ENCODE results near the gene CCL5.

Gene CCL5

DNA sequence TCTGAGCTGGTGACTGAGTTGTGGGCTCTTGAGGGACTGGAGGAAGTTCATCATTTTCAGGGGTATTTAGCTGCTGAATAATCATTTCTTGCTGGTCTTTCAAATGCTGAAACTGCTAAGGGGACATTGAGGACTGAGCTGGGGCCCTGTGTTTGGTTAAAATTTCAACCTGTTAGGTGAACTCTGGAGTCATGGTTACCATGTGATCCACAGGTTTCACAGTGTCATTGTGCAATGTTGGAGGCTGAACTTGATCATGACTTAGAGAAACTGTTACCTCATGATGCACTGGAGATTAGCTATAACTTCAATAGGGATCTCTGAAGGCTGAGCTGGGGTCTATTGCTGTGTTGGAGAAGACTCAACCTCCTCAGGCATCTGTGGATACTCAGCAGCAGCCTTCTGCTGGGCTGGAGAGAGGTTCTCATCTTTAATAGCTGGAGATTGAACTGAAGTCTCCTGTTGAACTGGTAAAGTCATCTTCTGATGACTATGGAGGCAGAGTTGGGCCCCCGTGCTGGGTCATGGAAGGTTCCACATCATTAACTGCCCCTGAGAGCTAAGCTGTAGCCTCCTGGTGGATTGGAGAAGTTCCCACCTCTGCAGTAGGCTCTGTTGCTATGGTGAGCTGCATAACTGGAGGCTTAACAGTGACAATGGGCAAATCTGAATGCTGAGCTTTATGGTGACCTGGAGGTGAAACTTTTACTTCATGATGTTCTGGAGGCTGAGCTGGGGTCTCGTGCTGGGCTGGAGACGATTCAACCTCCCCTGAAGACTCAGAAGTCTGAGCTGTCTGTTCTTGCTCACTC is 35.2 kb upstream of the CCL5 start:
- TF ChIP-seq, protein P1, sequence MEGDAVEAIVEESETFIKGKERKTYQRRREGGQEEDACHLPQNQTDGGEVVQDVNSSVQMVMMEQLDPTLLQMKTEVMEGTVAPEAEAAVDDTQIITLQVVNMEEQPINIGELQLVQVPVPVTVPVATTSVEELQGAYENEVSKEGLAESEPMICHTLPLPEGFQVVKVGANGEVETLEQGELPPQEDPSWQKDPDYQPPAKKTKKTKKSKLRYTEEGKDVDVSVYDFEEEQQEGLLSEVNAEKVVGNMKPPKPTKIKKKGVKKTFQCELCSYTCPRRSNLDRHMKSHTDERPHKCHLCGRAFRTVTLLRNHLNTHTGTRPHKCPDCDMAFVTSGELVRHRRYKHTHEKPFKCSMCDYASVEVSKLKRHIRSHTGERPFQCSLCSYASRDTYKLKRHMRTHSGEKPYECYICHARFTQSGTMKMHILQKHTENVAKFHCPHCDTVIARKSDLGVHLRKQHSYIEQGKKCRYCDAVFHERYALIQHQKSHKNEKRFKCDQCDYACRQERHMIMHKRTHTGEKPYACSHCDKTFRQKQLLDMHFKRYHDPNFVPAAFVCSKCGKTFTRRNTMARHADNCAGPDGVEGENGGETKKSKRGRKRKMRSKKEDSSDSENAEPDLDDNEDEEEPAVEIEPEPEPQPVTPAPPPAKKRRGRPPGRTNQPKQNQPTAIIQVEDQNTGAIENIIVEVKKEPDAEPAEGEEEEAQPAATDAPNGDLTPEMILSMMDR (IDR thresholded peaks at IDR 0.05; ENCODE audit: control extremely low read depth, extremely low read depth, low read depth, missing control alignments): no peak
- ChIA-PET POLR2A (no interaction called here), CTCF (interaction anchor here (1.0 to 3.9 kb wide), 13 partner anchors 9 to 568 kb away, joined by 3 to 17 read pairs (median 5); partner anchors contain the start of gene RDM1)
- DNase-seq (ENCODE audit: extremely low spot score): no peak

DNA sequence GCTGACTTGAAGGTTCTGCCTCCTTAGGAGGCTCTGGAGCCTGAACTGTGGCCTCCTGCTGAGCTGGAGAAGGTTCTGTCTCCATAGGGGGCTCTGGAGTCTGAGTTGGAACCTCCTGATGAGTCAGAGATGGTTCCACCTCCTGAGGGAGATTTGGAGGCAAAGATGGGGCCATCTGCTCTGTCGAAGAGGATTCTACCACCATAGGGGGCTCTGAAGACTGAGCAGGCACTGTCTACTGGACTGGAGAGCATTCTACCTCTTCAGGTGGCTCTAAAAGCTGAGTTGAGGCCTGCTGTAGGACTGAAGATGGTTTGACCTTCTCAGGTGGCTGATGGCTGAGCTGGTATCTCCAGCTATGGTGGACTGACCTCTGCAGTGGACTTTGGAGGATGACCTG is 34.2 kb upstream of the CCL5 start:
- DNase-seq (ENCODE audit: extremely low spot score): no peak
- CTCF ChIA-PET: interaction anchor here (1.0 to 3.9 kb wide), 5 partner anchors 8 to 65 kb away, joined by 3 to 17 read pairs (median 5); partner anchors contain the start of gene RDM1
- POLR2A ChIA-PET: no interaction called here
- TF ChIP-seq, protein P1 (IDR thresholded peaks at IDR 0.05; ENCODE audit: control extremely low read depth, extremely low read depth, low read depth, missing control alignments): no peak

GRCh38 chr17:35913609-35914008 is 33.4 kb upstream of the CCL5 start:
- DNase-seq (ENCODE audit: extremely low spot score): no peak
- POLR2A ChIA-PET: no interaction called here
- CTCF ChIA-PET: interaction anchor here (1.0 to 3.2 kb wide), 3 partner anchors 8 to 37 kb away, joined by 3 to 13 read pairs (median 5); partner anchors contain the start of gene RDM1
- TF ChIP-seq, protein P1 (IDR thresholded peaks at IDR 0.05; ENCODE audit: control extremely low read depth, extremely low read depth, low read depth, missing control alignments): no peak

DNA sequence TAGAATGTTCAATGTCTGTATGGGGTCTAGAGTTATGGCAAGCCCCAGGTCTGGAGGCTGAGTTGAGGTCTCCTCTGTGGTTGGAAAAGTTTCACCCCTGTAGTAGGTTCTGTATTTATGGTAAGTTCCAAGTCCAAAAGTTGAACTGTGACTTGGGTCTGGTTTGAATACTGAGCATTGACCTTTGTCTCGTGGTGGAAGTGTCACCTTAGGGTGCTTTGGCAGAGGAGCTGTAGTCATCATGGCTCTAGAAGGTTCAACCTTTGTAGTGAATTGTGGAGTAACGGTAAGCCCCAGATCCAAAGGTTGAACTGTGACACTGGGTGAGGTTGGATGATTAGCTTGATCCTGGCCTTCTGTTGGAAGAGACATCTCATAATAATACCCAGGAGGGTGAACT is 32.8 kb upstream of the CCL5 start:
- TF ChIP-seq, protein P1 (IDR thresholded peaks at IDR 0.05; ENCODE audit: control extremely low read depth, extremely low read depth, low read depth, missing control alignments): no peak
- ChIA-PET POLR2A (no interaction called here), CTCF (no interaction called here)
- DNase-seq (ENCODE audit: extremely low spot score): no peak

DNA sequence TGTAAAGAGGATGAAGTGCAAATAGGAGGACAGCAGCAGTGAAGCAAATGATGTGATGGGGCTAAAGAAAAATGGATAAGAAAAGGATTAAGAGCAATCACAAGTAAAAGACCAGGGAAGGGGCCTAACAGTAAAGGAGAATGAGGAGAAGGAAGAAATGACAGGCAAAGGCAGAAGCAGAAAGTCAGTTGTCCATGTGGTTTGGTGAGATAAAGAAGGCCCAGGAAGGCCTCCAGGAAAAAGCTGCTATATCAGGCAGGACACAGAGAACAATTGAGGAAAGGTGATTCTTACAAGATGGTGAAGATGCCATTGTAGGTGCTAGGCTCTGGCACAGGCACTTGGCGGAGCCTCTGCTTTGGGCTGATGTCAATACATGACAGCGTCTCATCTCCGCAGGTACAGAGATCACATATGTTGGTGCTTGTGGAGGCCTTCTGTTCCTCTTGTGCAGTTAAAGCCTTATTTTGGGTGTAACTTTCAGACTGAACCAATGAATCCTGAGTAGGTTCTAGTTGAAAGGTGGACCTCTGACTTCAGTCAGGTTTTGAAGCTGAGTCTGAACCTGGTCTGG is 32.3 kb upstream of the CCL5 start:
- CTCF ChIA-PET: interaction anchor here (0.8 to 2.3 kb wide), 6 partner anchors 9 to 148 kb away, joined by 3 to 5 read pairs (median 3); no protein-coding TSS in a partner anchor
- POLR2A ChIA-PET: no interaction called here
- TF ChIP-seq, protein P1 (IDR thresholded peaks at IDR 0.05; ENCODE audit: control extremely low read depth, extremely low read depth, low read depth, missing control alignments): no peak
- DNase-seq (ENCODE audit: extremely low spot score): no peak

DNA sequence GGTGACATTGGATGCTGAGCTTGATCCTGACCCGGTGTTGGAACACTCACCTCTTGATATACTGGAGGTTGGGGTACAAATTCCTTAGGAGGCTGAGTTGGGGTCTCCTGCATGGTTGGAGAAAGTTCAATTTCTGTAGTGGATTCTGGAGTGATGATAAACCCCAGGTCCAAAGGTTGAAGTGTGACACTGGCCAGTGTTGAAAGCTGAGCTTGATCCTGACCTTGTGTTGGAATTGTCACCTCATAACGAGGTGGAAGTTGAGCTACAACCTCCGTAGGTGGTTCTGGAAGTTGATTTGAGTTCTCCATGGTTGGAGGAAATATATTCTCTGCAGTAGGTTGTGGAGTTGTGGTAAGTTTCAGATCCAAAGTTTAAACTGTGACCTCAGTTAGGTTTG is 29.2 kb upstream of the CCL5 start:
- POLR2A ChIA-PET: no interaction called here
- TF ChIP-seq, protein P1 (IDR thresholded peaks at IDR 0.05; ENCODE audit: control extremely low read depth, extremely low read depth, low read depth, missing control alignments): no peak
- CTCF ChIA-PET: interaction anchor here (1.2 to 1.4 kb wide), 2 partner anchors 22 to 146 kb away, joined by 3 to 4 read pairs; no protein-coding TSS in a partner anchor
- DNase-seq (ENCODE audit: extremely low spot score): no peak

All from GM10248 (cell line).